ENCODE results near the gene DOCK7. TPM values are rescaled to one million over a fixed set of nuclear protein-coding genes. Genes with fewer than 3 reads are reported as not detected.
"Not testable (repeated sequence)": the region's sequence is repeated elsewhere in the genome, so short reads cannot be mapped to it uniquely, and the experiment has no call there.

Gene DOCK7
- total RNA-seq, 1 donor, result 153 TPM

GRCh38 chr1:62612770-62613169 is 75.4 kb downstream of the DOCK7 start:
- DNase-seq (ENCODE audit: low read depth), result no peak
- TF ChIP-seq CTCF (IDR thresholded peaks at IDR 0.05; ENCODE audit: insufficient read depth, low read depth, low read length), result no peak
- no peak overlapping the region for H3K4me3 ChIP-seq (ENCODE audit: low read depth, low read length)

GRCh38 chr1:62610588-62610987 is 77.6 kb downstream of the DOCK7 start:
- not testable (repeated sequence) for DNase-seq (ENCODE audit: low read depth); H3K4me3 ChIP-seq (ENCODE audit: low read depth, low read length)

GRCh38 chr1:62608905-62609304 is 79.3 kb downstream of the DOCK7 start:
- no peak for TF ChIP-seq CTCF (IDR thresholded peaks at IDR 0.05; ENCODE audit: insufficient read depth, low read depth, low read length)
- no peak for DNase-seq (ENCODE audit: low read depth)
- H3K4me3 ChIP-seq (ENCODE audit: low read depth, low read length), result no peak overlapping the region

GRCh38 chr1:62601457-62601856 is 86.7 kb downstream of the DOCK7 start:
- no peak for TF ChIP-seq CTCF (IDR thresholded peaks at IDR 0.05; ENCODE audit: insufficient read depth, low read depth, low read length)
- no peak for DNase-seq (ENCODE audit: low read depth)
- no peak overlapping the region for H3K4me3 ChIP-seq (ENCODE audit: low read depth, low read length)

- no peak for DNase-seq (ENCODE audit: low read depth)
- no peak for TF ChIP-seq CTCF (IDR thresholded peaks at IDR 0.05; ENCODE audit: insufficient read depth, low read depth, low read length)
- H3K4me3 ChIP-seq (ENCODE audit: low read depth, low read length), result no peak overlapping the region
These were observed 89.1 kb downstream of the DOCK7 start for GRCh38 chr1:62599044-62599443.

GRCh38 chr1:62597281-62597680 is 90.9 kb downstream of the DOCK7 start, which contains the start of gene ANGPTL3:
Gene ANGPTL3 (plus strand): TSS chr1:62597520. CDS start chr1:62597567, 47 bp downstream.
- TF ChIP-seq CTCF (IDR thresholded peaks at IDR 0.05; ENCODE audit: insufficient read depth, low read depth, low read length), result no peak
- no peak within 1 kb of the TSS for H3K4me3 ChIP-seq (ENCODE audit: low read depth, low read length)
- DNase-seq (ENCODE audit: low read depth), result no peak

- DNase-seq (ENCODE audit: low read depth), result no peak
- TF ChIP-seq CTCF (IDR thresholded peaks at IDR 0.05; ENCODE audit: insufficient read depth, low read depth, low read length), result no peak
These were observed 92.5 kb downstream of the DOCK7 start for GRCh38 chr1:62595647-62596046.

More at GRCh38 chr1:62595647-62596046, 92.5 kb downstream of the DOCK7 start:
- H3K4me3 ChIP-seq (ENCODE audit: low read depth, low read length), result no peak overlapping the region

Data from fibroblast of villous mesenchyme (primary cell).